Raji (cell line): ENCODE results near the gene KIF2A.

Source experiments
- POLR2A ChIP-seq: IDR thresholded peaks from 2 replicates; pipeline ENCODE4 v1.6.1; 2011; ENCODE audit warnings: low read depth, low read length, control low read depth; ENCODE audit not compliant: insufficient read depth

Gene KIF2A

DNA sequence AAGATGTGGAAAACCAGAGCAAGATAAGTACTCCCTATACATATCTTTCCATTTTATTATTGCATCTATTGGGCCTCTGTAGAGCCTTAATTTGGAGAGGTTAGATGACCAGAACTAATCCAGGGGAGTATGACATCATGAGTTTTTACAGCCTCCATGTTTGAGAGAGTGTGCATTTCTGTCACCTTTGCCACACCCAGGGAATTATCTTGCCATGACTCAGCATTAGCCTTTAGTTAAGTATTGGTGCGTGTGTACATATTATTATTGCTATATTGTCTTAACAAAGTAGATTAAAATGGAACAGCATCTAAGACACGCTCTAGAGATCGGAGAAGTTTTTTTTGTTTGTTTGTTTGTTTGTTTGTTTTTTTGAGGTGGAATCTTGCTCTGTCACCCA lies 70.1 kb downstream of the KIF2A start:
- TF ChIP-seq POLR2A: no peak

GRCh38 chr5:62385131-62385530 lies 79.1 kb downstream of the KIF2A start:
- TF ChIP-seq POLR2A: no peak

GRCh38 chr5:62385816-62386400 lies 79.9 kb downstream of the KIF2A start:
- no peak for TF ChIP-seq POLR2A

GRCh38 chr5:62386824-62387223 lies 80.8 kb downstream of the KIF2A start:
- TF ChIP-seq POLR2A: no peak

DNA sequence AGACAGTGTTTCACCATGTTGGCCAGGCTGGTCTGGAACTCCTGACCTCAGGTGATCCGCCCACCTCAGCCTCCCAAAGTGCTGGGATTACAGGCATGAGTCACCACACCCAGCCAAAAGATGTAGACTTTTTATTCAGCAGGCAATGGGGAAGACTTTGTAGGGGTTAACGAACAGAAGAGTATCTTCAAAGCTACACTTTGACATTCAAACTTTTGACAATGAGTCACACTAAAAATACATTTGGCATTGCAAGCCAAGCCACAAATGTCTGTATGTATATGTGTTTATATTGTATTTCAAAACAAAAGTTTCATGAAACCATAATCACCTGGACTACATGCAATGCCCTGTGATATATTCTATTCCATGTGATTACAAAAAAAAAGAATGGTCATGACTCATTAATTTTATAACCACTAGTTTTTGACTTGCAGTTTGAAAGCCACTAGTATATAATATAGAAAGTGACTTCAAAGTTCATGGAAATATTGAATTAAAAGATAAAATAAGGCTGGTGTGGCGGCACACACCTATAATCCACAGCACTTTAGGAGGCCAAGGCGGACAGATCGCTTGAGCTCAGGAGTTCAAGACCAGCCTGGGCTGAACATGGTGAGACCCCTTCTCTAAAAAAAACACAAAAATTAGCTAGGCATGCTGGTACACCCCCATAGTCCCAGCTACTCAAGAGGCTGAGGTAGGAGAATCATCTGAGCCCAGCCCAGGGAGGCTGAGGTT lies 89.4 kb downstream of the KIF2A start:
- no peak for TF ChIP-seq POLR2A

DNA sequence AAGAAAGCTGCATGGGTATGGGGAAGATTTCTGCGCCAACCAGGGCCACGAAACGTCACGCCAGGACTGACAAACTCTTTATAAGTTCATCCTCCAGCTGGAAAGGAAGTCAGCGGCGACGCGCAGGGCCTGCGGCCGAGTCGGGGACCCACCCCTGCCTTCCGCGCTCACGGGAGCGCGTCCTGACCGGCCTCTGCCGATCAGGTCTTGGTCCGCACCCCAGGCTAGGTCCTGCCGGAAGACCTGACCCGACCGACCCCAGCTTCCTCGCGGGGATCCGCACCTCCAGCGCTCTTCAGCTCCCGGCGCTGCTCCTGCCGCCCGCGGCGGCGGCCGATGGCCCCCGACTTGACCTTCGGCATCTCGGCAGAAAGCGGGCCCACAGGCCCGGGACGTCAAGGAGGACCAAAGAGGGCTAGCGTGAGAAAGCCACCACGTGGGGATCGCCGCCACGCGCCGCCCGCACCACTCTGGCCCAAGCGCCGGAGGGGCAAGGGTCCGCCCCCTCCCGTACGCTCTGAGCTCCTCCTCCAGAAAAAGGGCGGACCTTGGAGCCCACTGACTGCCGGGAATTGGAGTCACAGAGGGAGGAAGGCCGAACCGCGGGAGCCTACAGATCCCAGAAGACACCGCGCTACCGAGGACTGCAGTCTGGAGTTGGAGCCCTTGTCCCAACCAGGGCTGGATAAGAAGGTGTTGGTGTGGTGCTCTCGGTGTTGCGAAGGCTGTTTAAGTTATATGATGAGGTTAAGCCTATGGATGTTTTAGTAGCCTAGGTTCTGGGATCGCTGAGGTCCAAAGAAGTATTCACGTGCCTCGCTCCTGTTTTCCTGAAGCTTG lies 97.6 kb downstream of the KIF2A start, which contains the start of gene DIMT1:
DIMT1 (minus strand) TSS at position 495 of the 840 bp plus-strand sequence; CDS start at position 362, 133 bp downstream.
- TF ChIP-seq POLR2A: peak; percentile 99

DNA sequence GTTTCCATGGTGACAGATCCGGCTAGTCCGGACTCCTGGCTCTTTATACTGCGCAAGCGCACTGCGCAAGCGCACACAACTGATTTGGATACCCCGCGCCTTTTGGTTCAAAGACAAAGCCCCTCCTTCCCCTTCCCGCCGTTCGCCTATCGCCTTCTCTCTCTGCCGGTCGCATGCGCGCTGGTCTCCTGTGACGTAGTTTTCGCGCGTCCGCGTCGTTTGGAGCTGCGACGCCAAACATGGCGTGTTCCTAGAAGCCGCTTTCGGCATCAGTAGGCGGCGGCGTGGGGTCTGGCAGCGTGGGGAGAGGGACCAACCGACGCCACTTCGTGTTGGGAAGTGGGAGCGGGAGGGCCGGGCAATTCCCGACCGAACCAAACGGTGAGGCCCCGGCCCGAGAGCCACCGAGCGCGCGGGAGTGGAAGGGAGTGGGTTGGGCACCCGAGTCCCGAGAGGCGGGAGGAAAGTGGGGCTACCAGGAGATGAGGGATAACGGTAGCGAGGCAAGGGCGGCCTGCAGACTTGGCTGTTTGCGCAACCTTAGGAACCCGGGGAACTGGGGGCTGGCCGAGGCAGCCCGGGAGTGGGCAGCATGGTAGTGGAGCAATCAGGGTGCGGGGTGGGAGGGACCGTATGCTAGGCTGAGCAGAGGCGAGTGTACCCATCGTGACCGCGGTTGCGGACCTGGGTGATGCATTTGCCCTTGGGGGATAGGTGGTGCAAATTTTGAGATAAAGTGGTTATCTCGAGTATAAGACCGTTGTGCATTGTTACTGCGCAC lies 106.7 kb downstream of the KIF2A start, which contains the start of gene IPO11:
IPO11 (plus strand) TSS at position 215 of the 781 bp plus-strand sequence. CDS start 24,517 bp downstream, outside the sequence.
- peak; percentile 84 for TF ChIP-seq POLR2A

- no peak for TF ChIP-seq POLR2A
Observed at GRCh38 chr5:62413711-62414110, 107.7 kb downstream of the KIF2A start.

DNA sequence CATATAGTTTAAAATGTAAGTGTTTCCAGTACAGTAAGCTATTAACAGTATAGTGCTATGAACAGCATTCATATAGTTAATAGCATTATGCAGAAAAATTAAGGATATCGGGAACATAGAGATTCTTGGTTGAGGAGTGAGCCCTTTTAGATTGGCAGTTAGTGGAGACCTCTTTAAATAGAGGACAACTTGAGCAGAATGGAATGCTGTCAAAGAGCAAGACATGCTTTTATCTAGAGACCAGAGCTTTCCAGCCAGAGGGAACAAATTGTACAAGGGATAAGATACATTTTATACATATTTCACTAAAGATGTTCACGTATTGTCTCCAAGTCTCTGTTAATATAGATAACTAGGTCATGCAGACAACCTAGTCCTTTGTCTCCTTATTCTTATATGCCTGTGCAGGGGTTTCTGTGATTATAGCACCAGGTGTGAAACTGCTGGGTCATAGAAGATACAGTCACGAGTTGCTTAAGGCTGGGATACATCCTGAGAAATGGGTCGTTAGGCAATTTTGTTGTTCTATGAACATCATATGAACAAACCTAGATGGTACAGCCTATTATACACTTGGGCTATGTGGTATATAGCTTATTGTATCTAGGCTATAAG lies 112.6 kb downstream of the KIF2A start:
- TF ChIP-seq POLR2A: no peak

DNA sequence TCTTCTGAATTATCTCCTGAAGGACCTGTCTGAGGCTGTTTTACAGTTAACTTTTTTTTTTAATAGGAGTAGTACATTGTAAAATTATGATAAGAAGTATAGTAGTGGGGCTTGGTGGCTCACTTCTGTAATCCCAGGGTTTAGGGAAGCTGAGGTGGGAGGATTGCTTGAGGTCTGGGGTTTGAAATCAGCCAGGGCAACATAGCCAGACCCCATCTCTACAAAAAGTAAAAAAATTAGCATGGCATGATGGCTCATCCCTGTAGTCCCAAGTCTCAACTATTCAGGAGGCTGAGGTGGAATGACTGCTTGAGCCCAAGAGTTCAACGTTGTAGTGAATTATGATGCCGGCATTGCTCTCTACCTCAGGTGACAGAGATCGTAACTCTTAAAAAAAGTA lies 113.6 kb downstream of the KIF2A start:
- no peak for TF ChIP-seq POLR2A

DNA sequence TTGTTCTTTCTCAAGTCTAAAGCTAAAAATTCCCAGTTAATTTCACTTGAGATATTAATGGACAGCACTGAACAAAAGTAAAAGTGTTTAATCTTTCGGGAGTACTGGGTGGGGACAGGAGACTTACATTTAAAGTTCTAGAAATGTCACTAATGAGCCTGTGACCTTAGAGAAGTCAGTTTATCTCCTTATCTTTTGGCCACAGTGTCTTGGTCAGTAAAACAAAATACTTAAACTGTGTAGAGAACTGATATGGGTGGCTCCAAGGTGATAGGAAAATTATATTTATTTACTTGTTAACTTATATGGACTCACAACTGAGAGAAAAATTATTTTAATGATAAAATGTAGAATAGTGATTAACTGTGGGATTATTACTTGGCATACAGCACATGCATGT lies 115.4 kb downstream of the KIF2A start:
- no peak for TF ChIP-seq POLR2A

DNA sequence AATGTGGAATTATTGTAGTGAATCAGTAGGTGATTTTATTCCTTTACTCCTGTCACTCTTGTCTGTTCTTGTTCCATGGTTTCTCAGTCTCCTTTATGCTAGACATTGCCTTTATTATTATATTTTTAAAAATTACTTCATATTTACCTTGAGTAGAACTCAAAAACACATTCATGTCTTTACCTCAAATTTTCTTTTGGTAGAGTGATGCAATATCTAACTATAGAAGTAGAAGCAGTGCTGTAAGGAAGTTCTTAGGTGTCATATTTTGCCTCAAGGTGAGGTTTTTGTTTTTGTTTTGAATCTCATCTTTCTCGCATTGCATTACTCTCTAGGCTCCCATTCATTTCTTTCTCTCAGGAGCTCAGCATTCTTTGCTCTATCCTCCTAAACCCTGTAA lies 118.8 kb downstream of the KIF2A start:
- no peak for TF ChIP-seq POLR2A

GRCh38 chr5:62431735-62432620 lies 126.0 kb downstream of the KIF2A start:
- no peak for TF ChIP-seq POLR2A
